Parathyroid adenoma (tissue), 2 donors: Measurements from ENCODE around the gene TMEM178B.

Source experiments
- H2AFZ ChIP-seq: fragments of 300-600 bp; sonication (generic); one replicate; pipeline ENCODE4 v1.7.0; 2017; ENCODE audit warnings: antibody characterized with exemption, mild to moderate bottlenecking
- H3K27ac ChIP-seq: fragments of 300-600 bp; sonication (generic); one replicate; pipeline ENCODE4 v1.7.0; 2017
- H3K27me3 ChIP-seq: fragments of 300-600 bp; sonication (generic); one replicate; pipeline ENCODE4 v1.7.0; 2017; ENCODE audit warnings: low read length; ENCODE audit not compliant: control insufficient read depth, insufficient read depth
- H3K36me3 ChIP-seq: fragments of 300-600 bp; sonication (generic); one replicate; pipeline ENCODE4 v1.7.0; 2017; ENCODE audit warnings: low read length; ENCODE audit not compliant: control insufficient read depth, insufficient read depth
- H3K4me1 ChIP-seq: fragments of 300-600 bp; sonication (generic); one replicate; pipeline ENCODE4 v1.7.0; 2017; ENCODE audit warnings: control low read depth
- H3K4me2 ChIP-seq: fragments of 300-600 bp; sonication (generic); one replicate; pipeline ENCODE4 v1.7.0; 2017; ENCODE audit warnings: low read length
- H3K4me3 ChIP-seq: fragments of 300-600 bp; sonication (generic); one replicate; pipeline ENCODE4 v1.7.0; 2017; ENCODE audit warnings: low read depth, low read length
- H3K79me2 ChIP-seq: fragments of 300-600 bp; sonication (generic); one replicate; pipeline ENCODE4 v1.7.0; 2017; ENCODE audit warnings: control low read depth
- H3K9ac ChIP-seq: fragments of 300-600 bp; sonication (generic); one replicate; pipeline ENCODE4 v1.7.0; 2017; ENCODE audit warnings: mild to moderate bottlenecking
- H3K9me3 ChIP-seq: fragments of 300-600 bp; sonication (generic); one replicate; pipeline ENCODE4 v1.7.0; 2017; ENCODE audit warnings: low read length; ENCODE audit not compliant: control insufficient read depth
- CTCF ChIP-seq: fragments of 300-600 bp; sonication (generic); IDR thresholded peaks from one replicate; pipeline ENCODE4 v1.7.0; 2017; ENCODE audit warnings: antibody characterized with exemption, mild to moderate bottlenecking
- donor health status: primary hyperparathyroidism.

The TMEM178B gene

GRCh38 chr7:141481971-141482370, 408.1 kb downstream of the TMEM178B start:
- Histone ChIP-seq H3K79me2 (no peaks in the 10 kb centered on the region), H3K4me1 (peaks cover 2% of the 10 kb centered on the region), H3K27ac (no peak overlapping the region), H3K36me3 (no peaks in the 10 kb centered on the region), H3K9me3 (no peaks in the 10 kb centered on the region), H3K4me3 (no peak overlapping the region), H3K9ac (no peak overlapping the region), H3K27me3 (no peaks in the 10 kb centered on the region), H3K4me2 (no peak overlapping the region), H2AFZ (no peak overlapping the region)
- no peak for TF ChIP-seq CTCF

GRCh38 chr7:141483044-141483443, 409.2 kb downstream of the TMEM178B start:
- H3K27ac ChIP-seq: no peak overlapping the region
- H3K4me3 ChIP-seq: no peak overlapping the region
- H2AFZ ChIP-seq: no peak overlapping the region
- H3K9ac ChIP-seq: no peak overlapping the region
- no peaks in the 10 kb centered on the region for H3K9me3 ChIP-seq
- no peaks in the 10 kb centered on the region for H3K36me3 ChIP-seq
- no peaks in the 10 kb centered on the region for H3K27me3 ChIP-seq
- peaks cover 2% of the 10 kb centered on the region for H3K4me1 ChIP-seq
- no peak for TF ChIP-seq CTCF
- no peak overlapping the region for H3K4me2 ChIP-seq
- no peaks in the 10 kb centered on the region for H3K79me2 ChIP-seq

DNA sequence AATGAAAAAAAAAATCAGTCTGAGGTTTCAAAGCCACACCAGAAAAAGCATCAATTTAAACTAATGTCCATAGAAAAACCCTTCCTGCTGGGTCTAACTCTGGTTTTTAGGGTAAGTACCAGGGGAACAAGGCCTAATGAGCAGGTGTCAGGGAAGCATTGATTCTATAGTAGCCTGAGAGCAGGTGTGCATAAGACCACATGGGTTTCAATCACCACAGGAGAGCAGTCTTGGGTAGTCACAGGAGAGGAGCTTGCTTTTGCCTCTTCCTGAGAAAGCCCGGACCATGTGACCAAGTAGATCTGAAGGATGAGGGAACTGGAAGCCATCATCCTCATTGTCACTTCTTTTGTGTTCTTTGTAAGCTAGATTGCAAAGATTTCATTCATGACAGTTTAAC, 411.0 kb downstream of the TMEM178B start:
- no peak overlapping the region for H3K27ac ChIP-seq
- no peak overlapping the region for H2AFZ ChIP-seq
- H3K4me2 ChIP-seq: no peak overlapping the region
- H3K9me3 ChIP-seq: no peaks in the 10 kb centered on the region
- no peak overlapping the region for H3K4me3 ChIP-seq
- TF ChIP-seq CTCF: no peak
- no peaks in the 10 kb centered on the region for H3K79me2 ChIP-seq
- H3K9ac ChIP-seq: no peak overlapping the region
- H3K4me1 ChIP-seq: peaks cover 2% of the 10 kb centered on the region
- no peaks in the 10 kb centered on the region for H3K36me3 ChIP-seq
- no peaks in the 10 kb centered on the region for H3K27me3 ChIP-seq

GRCh38 chr7:141486959-141487358, 413.1 kb downstream of the TMEM178B start:
- no peak for TF ChIP-seq CTCF
- H3K36me3 ChIP-seq: no peaks in the 10 kb centered on the region
- no peaks in the 10 kb centered on the region for H3K79me2 ChIP-seq
- H3K4me2 ChIP-seq: no peak overlapping the region
- H3K9me3 ChIP-seq: no peaks in the 10 kb centered on the region
- no peak overlapping the region for H3K4me3 ChIP-seq
- no peaks in the 10 kb centered on the region for H3K27me3 ChIP-seq
- no peak overlapping the region for H3K9ac ChIP-seq
- no peak overlapping the region for H3K27ac ChIP-seq
- H2AFZ ChIP-seq: no peak overlapping the region
- peaks cover 2% of the 10 kb centered on the region for H3K4me1 ChIP-seq

DNA sequence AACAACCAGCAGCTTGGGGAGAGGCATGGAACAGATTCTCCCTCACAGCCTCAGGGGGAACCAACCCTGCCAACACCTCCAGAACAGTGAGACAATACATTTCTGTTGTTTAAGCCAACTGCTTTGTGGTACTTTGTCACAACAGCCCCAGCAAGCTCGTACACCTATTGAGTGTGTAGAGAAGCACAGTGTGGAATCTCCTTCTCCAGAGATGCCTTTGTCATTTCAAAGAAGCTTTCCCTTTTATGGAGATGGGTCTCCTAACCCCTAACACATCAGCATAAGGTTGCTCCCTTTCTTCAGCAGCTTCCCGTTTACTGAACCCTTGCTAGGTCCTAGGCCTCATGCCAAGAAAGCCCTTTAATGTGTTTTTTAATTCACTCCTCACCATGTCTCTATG, 416.6 kb downstream of the TMEM178B start:
- Histone ChIP-seq H3K4me3 (no peak overlapping the region), H3K27ac (no peak overlapping the region), H3K4me1 (peaks cover 2% of the 10 kb centered on the region), H3K36me3 (no peaks in the 10 kb centered on the region), H2AFZ (no peak overlapping the region), H3K9ac (no peak overlapping the region), H3K9me3 (no peaks in the 10 kb centered on the region), H3K27me3 (no peaks in the 10 kb centered on the region), H3K79me2 (no peaks in the 10 kb centered on the region), H3K4me2 (no peak overlapping the region)
- no peak for TF ChIP-seq CTCF
